ENCODE measurements around the gene SUB1.

SUB1 gene

GRCh38 chr5:32538031-32538547 is 47.3 kb upstream of the SUB1 start:
- CTCF ChIA-PET = no interaction called here
- POLR2A ChIA-PET = no interaction called here
- H3K9me3 ChIP-seq (ENCODE audit: control insufficient read depth, insufficient read depth, low read depth, low read length) = no peaks in the 10 kb centered on the region
- no peaks in the 10 kb centered on the region for H3K36me3 ChIP-seq (ENCODE audit: control insufficient read depth in 2 of 2, insufficient read depth in 1 of 2, low read length in 2 of 2)
- H3K4me3 ChIP-seq (ENCODE audit: low read depth, low read length) = no peak overlapping the region
- TF ChIP-seq GFI1B (tag by site-specific recombination; IDR thresholded peaks at IDR 0.05) (no peak), ZNF335 (tag by site-specific recombination; conservative IDR thresholded peaks at IDR 0.05) (no peak), ZNF114 (tag by site-specific recombination; IDR thresholded peaks at IDR 0.05) (no peak), ZNF18 (tag by site-specific recombination; IDR thresholded peaks at IDR 0.05) (0 out of 2 replicates have a peak, but pooled peaks have one; percentile 21), ZNF23 (tag by site-specific recombination; IDR thresholded peaks at IDR 0.05; ENCODE audit: borderline replicate concordance) (no peak), PRDM1 (tag by site-specific recombination; IDR thresholded peaks at IDR 0.05) (no peak), ZNF654 (tag by site-specific recombination; IDR thresholded peaks at IDR 0.05; ENCODE audit: low read depth) (no peak), ZIC2 (tag by site-specific recombination; IDR thresholded peaks at IDR 0.05) (peak; percentile 43; the same call in 1 of the 2 replicates), GLI2 (tag by site-specific recombination; IDR thresholded peaks at IDR 0.05; ENCODE audit: borderline replicate concordance, low read depth) (no peak), INSM2 (tag by site-specific recombination; IDR thresholded peaks at IDR 0.05) (no peak), ZNF530 (tag by site-specific recombination; IDR thresholded peaks at IDR 0.05; ENCODE audit: low read depth) (no peak), ZNF596 (tag by site-specific recombination; IDR thresholded peaks at IDR 0.05) (no peak), ZNF521 (tag by site-specific recombination; IDR thresholded peaks at IDR 0.05) (no peak), ZFP41 (tag by site-specific recombination; IDR thresholded peaks at IDR 0.05; ENCODE audit: borderline replicate concordance) (no peak), ZEB2 (tag by site-specific recombination; IDR thresholded peaks at IDR 0.05) (no peak)
- no peak overlapping the region for H3K27ac ChIP-seq (ENCODE audit: extremely low read depth, low read depth, low read length)
- H3K4me1 ChIP-seq (ENCODE audit: control insufficient read depth, insufficient read depth, low read length) = no peaks in the 10 kb centered on the region

GRCh38 chr5:32539981-32540845 is 45.1 kb upstream of the SUB1 start:
- ChIA-PET CTCF (no interaction called here), POLR2A (no interaction called here)
- Histone ChIP-seq H3K4me1 (ENCODE audit: control insufficient read depth, insufficient read depth, low read length) (no peaks in the 10 kb centered on the region), H3K27ac (ENCODE audit: extremely low read depth, low read depth, low read length) (no peak overlapping the region), H3K4me3 (ENCODE audit: low read depth, low read length) (no peak overlapping the region), H3K36me3 (ENCODE audit: control insufficient read depth in 2 of 2, insufficient read depth in 1 of 2, low read length in 2 of 2) (no peaks in the 10 kb centered on the region), H3K9me3 (ENCODE audit: control insufficient read depth, insufficient read depth, low read depth, low read length) (no peaks in the 10 kb centered on the region)
- TF ChIP-seq KLF7 (tag by site-specific recombination; IDR thresholded peaks at IDR 0.05; ENCODE audit: borderline replicate concordance) = no peak
- TF ChIP-seq SALL2 (tag by site-specific recombination; IDR thresholded peaks at IDR 0.05; ENCODE audit: borderline replicate concordance) = no peak
- no peak for TF ChIP-seq TCF7L2 (IDR thresholded peaks at IDR 0.05; ENCODE audit: borderline replicate concordance, low read depth, low read length)
- TF ChIP-seq ZNF37A (tag by site-specific recombination; IDR thresholded peaks at IDR 0.05) = no peak
- TF ChIP-seq ZNF514 (tag by site-specific recombination; IDR thresholded peaks at IDR 0.05) = no peak
- no peak for TF ChIP-seq ZNF624 (tag by site-specific recombination; IDR thresholded peaks at IDR 0.05)
- no peak for TF ChIP-seq ZXDB (tag by site-specific recombination; IDR thresholded peaks at IDR 0.05)
- no peak for TF ChIP-seq ZNF202 (tag by site-specific recombination; IDR thresholded peaks at IDR 0.05; ENCODE audit: borderline replicate concordance)
- TF ChIP-seq ZFP3 (tag by site-specific recombination; IDR thresholded peaks at IDR 0.05; ENCODE audit: low read depth) = no peak
- TF ChIP-seq ZNF155 (tag by site-specific recombination; IDR thresholded peaks at IDR 0.05) = no peak
- TF ChIP-seq ZNF518A (tag by site-specific recombination; conservative IDR thresholded peaks at IDR 0.05; ENCODE audit: low read depth) = no peak
- TF ChIP-seq ZNF785 (tag by site-specific recombination; IDR thresholded peaks at IDR 0.05) = no peak
- no peak for TF ChIP-seq ZNF792 (tag by site-specific recombination; IDR thresholded peaks at IDR 0.05)
